GM19438 (cell line): ENCODE measurements around the gene LIN7B.

Experiments
- ATAC-seq: cut with Tn5 transposase; IDR thresholded peaks from one replicate; pipeline ENCODE4 v1.9.1; 2021; ENCODE audit warnings: low read depth; ENCODE audit not compliant: unreplicated experiment

Gene LIN7B

DNA sequence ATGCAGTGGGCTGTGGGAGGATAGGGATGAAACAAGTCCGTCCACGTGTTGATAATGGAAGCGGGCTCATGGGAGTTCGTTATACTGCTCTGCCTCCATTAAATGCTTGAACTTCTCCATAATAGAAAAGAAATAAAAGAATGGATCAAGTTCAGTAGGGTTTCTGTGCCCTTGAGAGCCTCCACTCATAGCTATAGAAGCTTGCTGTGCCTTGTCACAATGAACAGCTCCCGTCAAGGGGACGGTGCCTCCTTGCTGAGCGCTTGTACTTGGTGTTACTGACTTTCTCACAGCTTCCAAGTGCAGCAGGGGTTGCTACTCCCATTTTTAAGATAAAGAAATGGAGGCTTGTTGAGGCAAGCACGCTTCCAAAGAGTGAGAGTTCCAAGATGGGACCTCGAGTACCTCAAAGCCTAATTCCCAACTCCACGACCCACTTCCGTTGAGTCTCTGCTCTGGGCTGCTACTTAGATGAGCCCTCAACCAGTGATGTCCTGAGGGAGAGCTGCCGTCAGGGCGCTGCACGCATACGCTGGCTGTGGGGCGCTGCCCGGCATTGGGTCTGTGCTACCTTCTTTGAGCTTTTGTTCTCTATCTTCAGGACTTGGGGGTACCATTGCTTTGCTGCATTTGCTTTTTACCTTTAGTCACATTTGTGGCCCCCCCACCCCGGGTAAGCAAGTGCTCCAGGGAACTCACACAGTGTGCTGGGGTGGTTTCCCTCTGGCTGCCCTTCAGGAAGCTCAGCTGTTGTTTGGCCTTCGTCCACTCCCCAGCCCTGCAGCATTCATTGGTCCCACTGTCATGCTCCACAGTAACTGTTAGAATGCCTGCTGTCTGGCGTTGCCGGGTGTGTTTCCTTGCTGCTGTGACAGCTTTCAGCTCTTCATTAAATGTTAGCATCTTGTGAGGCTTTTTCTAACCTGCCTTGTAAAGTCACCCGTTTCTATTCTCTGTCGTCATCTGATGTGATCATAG is 19.4 kb upstream of the LIN7B start:
- ATAC-seq = no peak

DNA sequence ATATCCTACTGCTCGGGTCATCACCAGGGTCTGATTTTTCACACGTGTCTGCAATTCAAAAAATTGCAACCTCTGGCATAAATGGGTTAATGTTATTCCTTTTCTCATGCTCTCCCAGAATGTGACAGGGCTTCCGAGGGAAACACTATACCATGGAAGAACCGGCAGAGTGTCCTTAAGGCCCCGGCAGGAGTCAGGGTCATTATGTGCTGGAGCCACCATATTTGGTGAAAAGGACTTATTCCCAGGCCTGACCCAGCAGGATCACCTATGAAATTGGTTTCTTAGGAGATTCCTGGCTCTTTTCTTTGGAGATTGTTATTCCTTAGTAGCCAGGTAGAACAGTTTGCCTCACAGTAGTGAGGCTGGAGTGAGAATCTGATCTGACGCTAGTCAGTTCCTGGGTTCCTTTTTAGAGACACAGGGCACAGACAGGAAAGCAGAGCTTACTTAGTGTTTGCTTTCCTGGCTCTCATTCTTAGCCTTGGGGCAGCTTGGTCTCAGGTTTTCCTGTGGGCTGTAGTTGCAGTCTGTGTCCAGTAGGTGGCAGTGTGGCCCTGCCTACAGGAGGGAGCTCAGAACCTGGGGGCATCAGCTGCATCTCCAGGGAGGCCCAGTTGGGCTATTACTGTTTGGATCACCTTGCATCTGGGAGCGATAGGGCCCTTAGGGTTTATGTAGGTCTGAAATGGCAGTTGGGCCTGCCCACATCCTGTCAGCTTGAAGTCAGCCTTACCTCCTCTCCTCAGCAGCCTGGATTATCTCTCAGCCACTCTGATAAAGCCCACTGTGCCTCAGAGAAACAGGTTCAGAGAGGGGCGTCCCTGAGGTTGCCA is 16.5 kb upstream of the LIN7B start:
- ATAC-seq = no peak

DNA sequence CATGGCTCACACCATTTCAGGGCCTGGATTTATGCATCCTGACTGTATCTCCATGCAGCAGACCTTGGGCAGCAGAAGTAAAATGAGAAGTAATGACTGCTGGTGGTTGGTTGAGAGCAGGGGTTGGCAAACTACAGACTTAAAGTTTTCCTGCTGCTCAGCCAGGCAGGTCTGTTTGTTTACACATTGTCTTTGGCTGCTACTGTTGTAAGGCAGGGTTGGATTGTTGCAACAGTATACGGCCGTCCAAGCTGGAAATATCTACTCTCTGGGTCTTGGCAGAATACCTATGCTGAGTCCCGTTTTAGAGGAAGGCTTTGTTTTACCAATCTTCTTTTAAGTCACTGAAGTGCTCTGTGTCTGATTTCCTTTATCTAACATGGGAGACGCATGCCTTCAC is 15.4 kb upstream of the LIN7B start:
- no peak for ATAC-seq

DNA sequence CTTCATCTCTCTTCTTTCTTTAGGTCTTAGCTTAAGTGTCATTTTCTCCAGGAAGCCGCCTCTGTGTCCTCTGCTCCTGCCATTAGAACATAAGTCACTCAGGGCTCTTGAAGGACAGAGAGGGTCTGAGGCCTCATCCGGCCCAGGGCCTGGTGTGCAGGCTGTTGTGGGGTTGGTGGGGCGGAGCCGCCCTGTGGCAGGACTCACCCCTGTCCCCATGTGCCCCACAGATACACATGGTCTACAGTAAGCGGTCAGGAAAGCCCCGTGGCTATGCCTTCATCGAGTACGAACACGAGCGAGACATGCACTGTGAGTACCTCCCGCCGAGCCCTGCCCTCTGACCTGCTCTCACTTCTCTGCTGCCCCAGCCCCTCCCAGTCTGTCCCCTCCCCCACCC is 13.0 kb upstream of the LIN7B start:
- no peak for ATAC-seq

DNA sequence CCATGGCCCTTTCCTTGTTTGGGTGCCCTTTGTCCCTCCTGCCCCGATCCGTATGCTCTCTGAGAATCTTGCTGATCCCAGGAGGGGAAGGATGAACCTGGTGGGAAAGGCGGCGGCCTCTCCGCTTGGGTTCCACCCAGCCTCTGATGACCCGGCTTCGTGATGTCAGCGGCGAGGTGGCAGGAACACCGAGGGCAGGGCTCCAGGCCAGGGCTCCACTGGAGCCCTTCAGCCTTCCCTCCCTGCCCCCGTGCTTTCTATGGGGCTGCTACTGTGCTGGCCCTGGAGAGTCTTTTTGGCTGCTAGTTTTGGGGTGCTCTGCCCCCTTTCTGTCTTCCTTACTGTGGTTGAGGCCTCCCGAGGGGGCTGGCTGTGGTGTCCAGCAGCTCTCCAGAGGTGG is 11.9 kb upstream of the LIN7B start:
- no peak for ATAC-seq

DNA sequence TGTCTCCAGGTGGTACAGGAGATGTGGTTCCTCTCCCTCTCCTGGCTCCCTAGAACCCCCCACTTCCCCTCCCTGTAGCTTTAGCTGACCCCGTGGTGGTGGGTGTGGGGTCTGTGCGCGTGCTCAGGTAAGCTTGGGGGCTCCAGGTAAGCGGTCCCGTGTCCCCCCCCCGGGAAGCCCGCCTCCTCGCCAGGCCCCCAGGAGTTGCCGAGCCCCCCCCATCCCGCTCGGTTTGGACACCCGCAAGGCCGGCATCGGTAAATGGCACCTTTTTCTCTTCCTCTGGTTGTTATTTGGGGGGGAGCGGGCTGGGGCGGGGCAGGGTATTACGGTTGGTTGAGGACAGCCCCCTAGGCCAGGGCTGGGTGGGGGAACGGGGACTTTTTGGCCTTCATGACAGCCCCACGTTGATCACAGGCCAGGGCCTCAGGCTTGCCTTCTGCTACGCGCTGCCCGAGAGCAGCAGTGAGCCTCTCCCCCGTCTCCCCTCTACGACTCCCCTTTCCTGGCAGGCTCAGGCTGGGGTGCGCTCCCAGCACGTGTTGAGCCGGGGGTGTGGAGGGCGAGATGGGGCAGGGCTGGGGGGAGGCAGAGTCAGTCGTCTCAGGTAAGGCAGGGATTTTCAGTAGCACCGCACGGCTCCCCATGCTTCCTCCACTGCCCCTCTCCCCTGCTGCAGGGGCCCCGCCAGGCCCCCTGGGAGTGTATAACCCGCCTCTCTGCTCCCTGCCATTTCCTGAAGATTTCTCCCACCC is 10.7 kb upstream of the LIN7B start:
- no peak for ATAC-seq

DNA sequence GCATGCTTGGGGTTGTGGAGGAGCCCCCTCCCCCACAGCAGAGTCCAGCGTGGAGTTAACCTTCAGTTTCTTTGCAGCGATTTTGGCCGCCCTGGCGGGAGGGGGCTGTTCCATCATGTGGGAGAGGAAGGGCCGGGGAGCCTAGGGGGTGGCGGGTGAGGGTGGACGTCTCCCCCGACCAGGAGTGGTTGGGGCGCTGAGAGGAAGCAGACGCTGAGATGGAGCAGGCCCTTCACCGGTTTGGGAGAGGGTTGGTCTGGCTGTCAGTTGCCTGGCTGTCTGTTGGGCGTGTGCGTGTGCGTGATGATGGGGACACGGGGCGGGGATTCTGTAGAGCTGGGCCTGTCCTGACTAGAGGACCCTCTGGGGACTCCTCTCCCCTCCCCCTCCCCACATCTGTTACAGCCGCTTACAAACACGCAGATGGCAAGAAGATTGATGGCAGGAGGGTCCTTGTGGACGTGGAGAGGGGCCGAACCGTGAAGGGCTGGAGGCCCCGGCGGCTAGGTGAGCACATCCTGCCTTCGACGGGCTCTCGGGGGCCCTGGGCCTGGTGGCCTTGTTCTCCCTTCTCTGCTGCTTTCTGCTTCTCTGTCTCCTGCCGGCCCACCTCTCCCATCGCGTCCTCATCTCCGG is 9.8 kb upstream of the LIN7B start:
- ATAC-seq = no peak

DNA sequence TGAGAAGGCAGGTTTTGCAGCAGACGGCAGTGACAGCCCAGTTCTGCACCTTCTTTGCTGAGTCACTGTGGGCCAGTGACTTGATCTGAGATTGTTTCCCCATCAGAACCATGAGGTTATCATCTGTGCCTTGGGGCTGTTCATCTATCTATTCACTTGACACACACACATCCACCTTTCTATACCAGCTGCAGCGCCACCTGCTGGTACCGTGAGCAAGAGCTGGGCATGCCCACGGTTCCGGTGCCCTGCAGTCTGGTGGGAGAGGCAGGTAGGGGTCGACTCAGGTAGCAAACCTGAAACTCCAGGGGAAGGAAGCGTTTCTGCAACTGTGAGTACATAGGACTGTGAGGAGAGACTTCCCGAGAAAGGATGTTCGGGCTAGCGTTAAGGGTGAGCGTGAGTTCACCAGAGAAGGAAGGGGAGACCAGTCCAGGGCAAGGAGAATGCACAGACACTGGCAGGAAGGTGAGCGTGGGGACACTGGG is 7.5 kb upstream of the LIN7B start:
- ATAC-seq = no peak

DNA sequence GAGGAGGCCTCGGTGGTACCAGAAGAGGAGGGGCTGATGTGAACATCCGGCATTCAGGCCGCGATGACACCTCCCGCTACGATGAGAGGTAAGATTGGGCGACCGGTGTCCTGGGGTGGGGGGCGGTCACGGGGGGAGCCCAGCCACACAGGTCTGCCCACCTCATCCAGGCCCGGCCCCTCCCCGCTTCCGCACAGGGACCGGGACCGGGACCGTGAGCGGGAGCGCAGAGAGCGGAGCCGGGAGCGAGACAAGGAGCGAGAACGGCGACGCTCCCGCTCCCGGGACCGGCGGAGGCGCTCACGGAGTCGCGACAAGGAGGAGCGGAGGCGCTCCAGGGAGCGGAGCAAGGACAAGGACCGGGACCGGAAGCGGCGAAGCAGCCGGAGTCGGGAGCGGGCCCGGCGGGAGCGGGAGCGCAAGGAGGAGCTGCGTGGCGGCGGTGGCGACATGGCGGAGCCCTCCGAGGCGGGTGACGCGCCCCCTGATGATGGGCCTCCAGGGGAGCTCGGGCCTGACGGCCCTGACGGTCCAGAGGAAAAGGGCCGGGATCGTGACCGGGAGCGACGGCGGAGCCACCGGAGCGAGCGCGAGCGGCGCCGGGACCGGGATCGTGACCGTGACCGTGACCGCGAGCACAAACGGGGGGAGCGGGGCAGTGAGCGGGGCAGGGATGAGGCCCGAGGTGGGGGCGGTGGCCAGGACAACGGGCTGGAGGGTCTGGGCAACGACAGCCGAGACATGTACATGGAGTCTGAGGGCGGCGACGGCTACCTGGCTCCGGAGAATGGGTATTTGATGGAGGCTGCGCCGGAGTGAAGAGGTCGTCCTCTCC is 6.3 kb upstream of the LIN7B start:
- no peak for ATAC-seq

DNA sequence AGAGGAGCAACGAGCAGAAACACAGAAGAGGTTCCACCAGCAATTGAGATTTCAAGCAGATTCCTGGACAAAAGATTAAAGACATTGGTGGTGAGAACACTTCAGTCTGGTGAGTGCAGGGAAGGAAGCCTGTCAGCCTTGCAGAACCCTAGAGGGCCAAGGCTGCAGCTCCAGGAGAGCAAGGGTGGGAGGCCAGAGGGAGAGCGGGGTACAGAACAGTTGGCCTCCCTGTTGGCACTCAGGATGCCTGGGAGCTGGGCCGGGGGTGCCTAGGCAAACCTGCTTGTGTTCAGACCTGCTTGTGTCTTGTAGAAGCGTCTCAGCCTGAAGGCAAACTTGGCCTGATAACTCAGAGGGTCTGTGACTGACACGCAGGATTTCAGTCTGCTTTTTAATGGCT is 5.1 kb upstream of the LIN7B start:
- ATAC-seq = no peak

DNA sequence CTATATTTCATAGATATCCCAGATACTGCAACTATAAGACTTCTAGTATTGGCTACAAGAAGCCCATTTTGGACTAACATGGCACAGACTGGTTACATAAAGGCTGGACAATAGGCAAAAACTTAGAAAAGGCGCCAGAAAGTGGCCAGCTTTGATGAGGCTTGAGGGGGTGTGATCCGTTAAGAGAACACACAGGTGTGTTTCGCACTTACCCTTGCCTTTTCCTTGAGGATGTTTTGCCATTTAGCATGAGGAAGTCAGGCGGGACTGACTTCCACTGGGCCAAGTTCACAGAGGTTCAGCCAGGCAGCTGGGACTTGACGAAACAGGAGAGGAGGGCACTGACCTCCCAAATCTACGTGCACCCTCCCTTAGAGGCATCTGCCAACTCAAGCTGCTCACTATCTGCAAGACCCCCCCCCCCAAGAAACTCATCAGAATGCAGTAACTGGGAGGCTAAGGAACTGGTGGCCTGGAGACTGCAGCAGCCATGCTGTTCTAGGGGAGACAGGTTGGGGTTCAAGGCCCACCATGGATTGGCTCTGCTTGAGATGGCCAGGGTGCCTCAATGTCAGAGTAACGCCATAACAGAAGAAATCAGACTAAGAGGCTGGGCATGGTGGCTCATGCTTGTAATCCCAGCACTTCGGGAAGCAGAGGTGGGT is 4.5 kb upstream of the LIN7B start:
- no peak for ATAC-seq

DNA sequence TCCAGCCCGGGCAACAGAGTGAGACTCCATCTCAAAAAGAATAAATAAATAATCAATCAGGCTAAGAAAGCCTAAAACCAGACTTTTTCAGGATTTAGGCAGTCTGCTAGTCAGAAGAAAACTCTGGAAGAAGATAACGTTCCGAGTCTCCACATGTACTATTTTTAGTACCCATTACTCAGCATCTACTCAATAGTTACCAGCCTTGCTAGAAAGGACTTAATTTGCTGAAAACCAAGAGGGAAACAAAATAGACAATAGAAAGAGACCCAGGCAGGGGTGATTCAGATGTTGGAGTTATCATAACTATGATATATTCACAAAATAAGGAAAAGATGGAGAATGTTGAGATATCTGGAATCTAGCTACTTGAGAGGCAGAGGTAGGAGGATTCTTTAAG is 3.6 kb upstream of the LIN7B start:
- ATAC-seq = no peak

DNA sequence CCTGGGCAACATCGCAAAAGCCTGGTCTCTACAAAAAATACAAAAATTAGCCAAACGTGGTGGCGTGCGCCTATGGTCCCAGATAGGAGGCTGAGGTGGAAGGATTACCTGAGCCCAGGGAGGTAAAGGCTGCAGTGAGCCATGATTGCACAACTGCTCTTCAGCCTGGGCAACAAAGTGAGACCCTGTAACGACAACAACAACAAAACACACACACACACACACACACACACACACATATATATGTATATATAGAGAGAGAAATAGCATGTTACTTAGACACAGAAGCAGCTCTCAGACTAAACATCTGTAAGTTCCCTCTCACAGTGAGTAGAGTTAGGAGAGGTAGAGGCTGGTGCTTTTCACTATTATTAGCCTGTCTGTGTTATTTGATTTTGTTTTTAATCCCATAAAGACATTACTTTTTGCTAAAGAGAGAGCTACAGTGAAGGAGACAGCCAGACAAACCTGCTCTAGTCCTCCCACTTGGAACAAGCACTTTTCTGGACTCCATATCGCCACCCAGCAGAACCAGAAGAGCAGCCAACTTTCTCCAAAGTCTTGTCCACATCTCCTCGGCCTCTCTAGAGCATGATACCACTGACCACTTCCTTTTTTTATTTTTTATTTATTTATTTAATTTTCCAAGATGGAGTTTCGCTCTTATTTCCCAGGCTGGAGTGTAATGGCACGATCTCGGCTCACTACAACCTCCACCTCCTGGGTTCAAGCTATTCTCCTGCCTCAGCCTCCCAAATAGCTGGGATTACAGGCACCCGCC is 2.8 kb upstream of the LIN7B start:
- no peak for ATAC-seq

DNA sequence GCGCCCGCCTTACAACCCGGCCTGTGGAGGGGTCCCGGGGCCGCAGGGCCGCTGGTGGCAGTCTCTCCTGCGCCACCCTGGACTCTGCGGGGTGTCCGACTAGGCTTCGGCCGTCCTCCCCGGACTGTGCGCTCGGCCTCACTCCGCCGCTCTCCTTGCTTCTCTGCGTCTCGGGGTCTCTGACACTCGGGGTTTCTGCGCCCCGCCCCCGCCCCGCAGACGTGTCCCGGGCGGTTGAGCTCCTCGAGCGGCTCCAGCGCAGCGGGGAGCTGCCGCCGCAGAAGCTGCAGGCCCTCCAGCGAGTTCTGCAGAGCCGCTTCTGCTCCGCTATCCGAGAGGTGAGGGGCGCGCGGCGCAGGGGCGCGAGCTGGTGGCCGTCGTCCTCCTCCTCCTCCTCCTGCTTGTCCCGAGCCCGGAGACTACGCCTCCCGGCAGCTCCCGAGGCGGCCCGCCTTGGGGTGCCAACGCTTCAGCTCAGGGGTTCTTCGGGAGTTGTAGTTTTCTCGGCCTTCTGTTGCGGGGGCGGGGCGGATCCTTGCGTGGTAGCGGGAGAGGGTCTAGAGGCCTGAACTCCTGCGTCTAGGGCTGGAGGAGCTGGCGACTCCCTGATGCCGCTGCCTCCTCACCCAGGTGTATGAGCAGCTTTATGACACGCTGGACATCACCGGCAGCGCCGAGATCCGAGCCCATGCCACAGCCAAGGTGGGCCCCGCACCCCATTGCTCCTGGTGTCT is 627 bp downstream of the LIN7B start:
- no peak for ATAC-seq

DNA sequence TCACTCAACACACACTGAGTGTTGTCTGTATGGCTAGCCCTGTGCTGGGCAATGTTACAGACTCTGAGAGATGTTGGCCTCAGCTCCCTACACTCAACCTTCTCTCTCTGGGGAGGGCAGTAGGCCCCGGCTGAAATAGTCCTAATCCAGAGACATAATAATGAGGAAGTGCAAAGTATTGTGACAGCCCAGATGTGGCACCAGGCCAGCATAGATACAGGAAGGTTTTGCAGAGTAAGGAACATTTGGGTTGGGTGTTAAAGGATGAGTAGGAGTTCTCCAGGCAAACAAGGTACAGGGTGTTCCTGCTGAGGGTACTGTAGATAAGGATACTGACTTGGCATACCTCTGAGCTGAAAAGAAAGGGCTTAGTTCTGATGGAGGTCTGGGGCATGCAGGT is 2.4 kb downstream of the LIN7B start:
- ATAC-seq = no peak

DNA sequence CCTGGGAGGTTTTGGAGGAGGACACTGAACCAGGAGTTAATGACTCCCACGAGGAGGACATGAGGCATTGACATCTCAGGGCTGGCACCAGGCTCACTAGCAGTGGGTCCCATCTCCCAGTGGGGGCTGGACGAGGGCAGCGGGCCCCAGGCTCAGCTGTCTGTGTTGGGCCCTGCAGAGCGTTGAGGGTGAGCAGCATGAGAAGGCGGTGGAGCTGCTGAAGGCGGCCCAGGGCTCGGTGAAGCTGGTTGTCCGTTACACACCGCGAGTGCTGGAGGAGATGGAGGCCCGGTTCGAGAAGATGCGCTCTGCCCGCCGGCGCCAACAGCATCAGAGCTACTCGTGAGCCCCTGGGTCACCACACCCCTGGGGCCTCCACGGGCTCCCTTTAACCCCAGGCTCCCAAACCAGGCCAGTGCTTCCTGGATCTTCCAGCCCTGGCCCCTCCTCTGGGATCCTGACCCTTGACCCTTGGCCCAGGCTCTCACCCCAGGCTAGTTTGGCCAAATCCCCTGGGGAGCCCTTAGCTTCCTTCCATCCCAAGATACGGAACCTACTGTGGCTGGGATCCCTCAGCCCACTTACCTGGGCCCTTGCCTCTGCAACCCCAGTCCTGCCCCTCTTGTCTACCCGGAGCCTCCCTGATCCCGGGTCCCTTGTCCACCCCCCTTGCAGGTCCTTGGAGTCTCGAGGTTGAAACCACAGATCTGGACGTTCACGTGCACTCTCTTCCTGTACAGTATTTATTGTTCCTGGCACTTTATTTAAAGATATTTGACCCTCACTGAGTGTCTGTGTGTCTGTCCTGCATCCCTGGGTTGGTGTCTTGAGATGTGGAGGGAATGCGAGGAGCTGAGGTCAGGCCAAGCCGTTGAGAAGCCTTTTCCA is 3.8 kb downstream of the LIN7B start:
- no peak for ATAC-seq
